Activated CD4-positive, CD25-positive, alpha-beta regulatory T cell treated with anti-CD3 and anti-CD28 coated beads, Interleukin-2, amount 50 U/mL, for 72 hours (primary cell): ENCODE data around the gene DNLZ.

Source experiments
- DNase-seq: peaks from one replicate; pipeline ENCODE4 v3.0.0; 2021

The DNLZ gene

GRCh38 chr9:136314944-136315343, 48.6 kb downstream of the DNLZ start:
- DNase-seq = no peak

- DNase-seq = no peak
Measured at GRCh38 chr9:136314056-136314416, 49.5 kb downstream of the DNLZ start.

- no peak for DNase-seq
Measured at GRCh38 chr9:136313111-136314055, 50.2 kb downstream of the DNLZ start.

GRCh38 chr9:136312436-136312835, 51.1 kb downstream of the DNLZ start:
- no peak for DNase-seq

GRCh38 chr9:136312009-136312375, 51.6 kb downstream of the DNLZ start:
- DNase-seq = no peak

GRCh38 chr9:136311051-136312008, 52.2 kb downstream of the DNLZ start:
- no peak for DNase-seq

GRCh38 chr9:136310273-136311030, 53.1 kb downstream of the DNLZ start:
- DNase-seq = no peak

- DNase-seq = no peak
Measured at GRCh38 chr9:136309806-136310220, 53.7 kb downstream of the DNLZ start.
